HCT116 (cell line): Measurements from ENCODE around the gene MSLN. TPM values are rescaled to one million over a fixed set of nuclear protein-coding genes. Genes with fewer than 3 reads are reported as not detected.

ENCODE experiments used
- ATAC-seq: fragments of 200-7000 bp; cut with Tn5 transposase; 2 replicates; pipeline ENCODE4 v1.9.1; 2020; ENCODE audit warnings: mild to moderate bottlenecking, moderate library complexity
- BruUV-seq: library from RNA; stranded (reverse); fragments of 400-500 nt; replicated peaks from 2 replicates; lab custom pipeline; 2021; lab: Mats Ljungman, UMichigan
- CTCF ChIA-PET: fragments of 300-600 bp; sonication (Branson Sonifier 250); formaldehyde crosslinking; loops from one replicate; lab custom pipeline; 2021; ENCODE audit warnings: antibody characterized with exemption; lab: Charles Lee
- POLR2A ChIA-PET: fragments of 300-600, 350-600 bp; sonication (Branson Sonifier 250); formaldehyde crosslinking; loops from one replicate; lab custom pipeline; 2021; ENCODE audit warnings: antibody characterized with exemption; lab: Charles Lee
- RAD21 ChIA-PET, 2 experiments: fragments of 300-600 bp; sonication (Branson Sonifier 250); formaldehyde crosslinking; loops; one replicate each; lab custom pipeline; 2023; ENCODE audit warnings: low total read pairs in 2 of 2; ENCODE audit not compliant: uncharacterized antibody in 2 of 2, unreplicated experiment in 2 of 2, low non-redundant PET in 1 of 2; lab: Charles Lee
- DNase-seq: peaks from one replicate; pipeline ENCODE4 v3.0.0-alpha.2; 2010; ENCODE audit warnings: low read depth, low spot score
- H2AFZ ChIP-seq: fragments of 200-600 bp; shearing (Covaris generic), sonication (generic); 2 replicates; pipeline ENCODE4 v1.6.1; 2017; ENCODE audit warnings: low read depth, mixed run types, mixed read lengths, antibody characterized with exemption, low read length; ENCODE audit not compliant: poor library complexity, severe bottlenecking
- H3K27ac ChIP-seq: 2 replicates; pipeline ENCODE4 v1.5.1; 2012; ENCODE audit warnings: low read depth, low read length
- H3K27me3 ChIP-seq: fragments of 200-600 bp; sonication (generic); 2 replicates; pipeline ENCODE4 v1.6.1; 2016; ENCODE audit warnings: mixed run types, low read length, mixed read lengths; ENCODE audit not compliant: insufficient read depth
- H3K36me3 ChIP-seq, 2 experiments: fragments of 200-500 bp in 1 of 2; fragments of 200-600 bp in 1 of 2; sonication (Bioruptor generic) in 1 of 2; sonication (generic) in 1 of 2; 2 replicates each; pipeline versions ENCODE4 v1.5.1 to v1.6.1; 2014 to 2016; ENCODE audit warnings: low read length in 2 of 2, inconsistent platforms in 1 of 2, mixed read lengths in 1 of 2, mixed run types in 1 of 2; ENCODE audit not compliant: insufficient read depth in 2 of 2, control insufficient read depth in 1 of 2
- H3K4me1 ChIP-seq, 2 experiments: fragments of 200-600 bp in 1 of 2; sonication (generic) in 1 of 2; 2 replicates each; pipeline versions ENCODE4 v1.5.1 to v1.6.1; 2012 to 2017; ENCODE audit warnings: low read length in 2 of 2, inconsistent platforms in 1 of 2, mild to moderate bottlenecking in 1 of 2, mixed read lengths in 1 of 2, mixed run types in 1 of 2, moderate library complexity in 1 of 2; ENCODE audit not compliant: insufficient read depth in 2 of 2, control insufficient read depth in 1 of 2
- H3K4me2 ChIP-seq: fragments of 200-600 bp; sonication (generic); 2 replicates; pipeline ENCODE4 v1.6.1; 2017; ENCODE audit warnings: mixed run types, low read length, mixed read lengths
- H3K4me3 ChIP-seq, 2 experiments: fragments of 200-600 bp in 1 of 2; sonication (generic) in 1 of 2; replicated peaks in 1 of 2; 2 replicates each; pipeline ENCODE4 v1.5.1; 2011 to 2016; ENCODE audit warnings: low read length in 2 of 2, control low read depth in 1 of 2, low read depth in 1 of 2, mild to moderate bottlenecking in 1 of 2, mixed read lengths in 1 of 2, mixed run types in 1 of 2
- H3K79me2 ChIP-seq: fragments of 200-600 bp; sonication (generic); 2 replicates; pipeline ENCODE4 v1.6.1; 2017; ENCODE audit warnings: mild to moderate bottlenecking, mixed run types, low read length, moderate library complexity, mixed read lengths; ENCODE audit not compliant: insufficient read depth
- H3K9ac ChIP-seq: fragments of 200-600 bp; sonication (generic); 2 replicates; pipeline ENCODE4 v1.6.1; 2016; ENCODE audit warnings: low read length, mixed read lengths
- H3K9me2 ChIP-seq: fragments of 200-600 bp; sonication (generic), shearing (Covaris generic); 2 replicates; pipeline ENCODE4 v1.6.1; 2017; ENCODE audit warnings: mixed run types, mild to moderate bottlenecking, moderate library complexity; ENCODE audit not compliant: insufficient read depth
- H3K9me3 ChIP-seq, 2 experiments: fragments of 200-500 bp in 1 of 2; fragments of 200-600 bp in 1 of 2; sonication (Bioruptor generic) in 1 of 2; sonication (generic) in 1 of 2; 2 replicates each; pipeline ENCODE4 v1.6.1; 2014 to 2017; ENCODE audit warnings: low read length in 2 of 2, mixed read lengths in 2 of 2, inconsistent platforms in 1 of 2, low read depth in 1 of 2, mild to moderate bottlenecking in 1 of 2, mixed run types in 1 of 2, moderate library complexity in 1 of 2; ENCODE audit not compliant: control insufficient read depth in 1 of 2, insufficient read depth in 1 of 2
- H4K20me1 ChIP-seq: fragments of 200-600 bp; sonication (generic), shearing (Covaris generic); 2 replicates; pipeline ENCODE4 v1.6.1; 2017; ENCODE audit warnings: mixed run types, mild to moderate bottlenecking, moderate library complexity; ENCODE audit not compliant: insufficient read depth
- ATF3 ChIP-seq: IDR thresholded peaks from 2 replicates; pipeline ENCODE4 v1.6.1; 2012
- CEBPB ChIP-seq: IDR thresholded peaks from 2 replicates; pipeline ENCODE4 v1.6.1; 2012; ENCODE audit warnings: low read depth
- EGR1 ChIP-seq: IDR thresholded peaks from 2 replicates; pipeline ENCODE4 v1.6.1; 2012; ENCODE audit warnings: low read depth
- ELF1 ChIP-seq: IDR thresholded peaks from 2 replicates; pipeline ENCODE4 v1.6.1; 2012; ENCODE audit warnings: low read depth, borderline replicate concordance
- EZH2 ChIP-seq: fragments of 200-600 bp; sonication (generic); IDR thresholded peaks from 2 replicates; pipeline ENCODE4 v1.6.1; 2017; ENCODE audit warnings: antibody characterized with exemption, mixed run types
- EZH2phosphoT487 ChIP-seq: fragments of 200-600 bp; IDR thresholded peaks from 2 replicates; pipeline ENCODE4 v1.6.1; 2018; ENCODE audit warnings: antibody characterized with exemption, borderline replicate concordance
- FOSL1 ChIP-seq: IDR thresholded peaks from 2 replicates; pipeline ENCODE4 v1.6.1; 2012; ENCODE audit warnings: low read depth
- JUND ChIP-seq: IDR thresholded peaks from 2 replicates; pipeline ENCODE4 v1.6.1; 2012
- MAX ChIP-seq: IDR thresholded peaks from 2 replicates; pipeline ENCODE4 v1.6.1; 2012
- POLR2A ChIP-seq: IDR thresholded peaks from 2 replicates; pipeline ENCODE4 v1.7.0; 2011; ENCODE audit warnings: borderline replicate concordance; ENCODE audit not compliant: insufficient read depth, insufficient read length; ENCODE audit errors: extremely low read depth
- POLR2AphosphoS5 ChIP-seq: IDR thresholded peaks from 2 replicates; pipeline ENCODE4 v1.6.1; 2011; ENCODE audit warnings: mild to moderate bottlenecking, low read depth, low read length, moderate library complexity
- REST ChIP-seq: IDR thresholded peaks from 2 replicates; pipeline ENCODE4 v1.6.1; 2012; ENCODE audit warnings: low read depth
- SIN3A ChIP-seq: IDR thresholded peaks from 2 replicates; pipeline ENCODE4 v1.6.1; 2012; ENCODE audit warnings: low read depth
- SRF ChIP-seq: IDR thresholded peaks from 2 replicates; pipeline ENCODE4 v1.6.1; 2012; ENCODE audit warnings: low read depth
- TCF7L2 ChIP-seq: IDR thresholded peaks from 2 replicates; pipeline ENCODE4 v1.7.0; 2011; ENCODE audit warnings: borderline replicate concordance, inconsistent platforms; ENCODE audit not compliant: insufficient read depth, insufficient read length; ENCODE audit errors: extremely low read depth
- YY1 ChIP-seq: IDR thresholded peaks from 2 replicates; pipeline ENCODE4 v1.6.1; 2011; ENCODE audit warnings: low read length, low read depth, moderate library complexity, mild to moderate bottlenecking; ENCODE audit not compliant: insufficient replicate concordance; ENCODE audit errors: extremely low read depth
- ZBTB33 ChIP-seq: IDR thresholded peaks from 2 replicates; pipeline ENCODE4 v1.6.1; 2011; ENCODE audit warnings: mild to moderate bottlenecking, low read length, moderate library complexity; ENCODE audit not compliant: insufficient replicate concordance; ENCODE audit errors: extremely low read depth
- ZFX ChIP-seq: fragments of 450-650 bp; IDR thresholded peaks from 2 replicates; pipeline ENCODE4 v1.6.1; 2017
- ZNF274 ChIP-seq: fragments of 200-500 bp; sonication (Bioruptor generic); IDR thresholded peaks from 2 replicates; pipeline ENCODE4 v1.6.1; 2014; ENCODE audit warnings: mild to moderate bottlenecking, low read depth, low read length, inconsistent platforms
- intact Hi-C: fragments of 100-400 bp; cut with micrococcal nuclease; formaldehyde crosslinking; loops from 2 replicates; pipeline ENCODE4 v1.10.0; 2022
- total RNA-seq: library from RNA; stranded (reverse); gene quantifications from one replicate; pipeline ENCODE4 v1.2.1, GENCODE V29; 2021; ENCODE audit not compliant: unreplicated experiment

The MSLN gene
- total RNA-seq, 1 experiment from 2014 or later: 40.9 TPM

- H3K4me2 ChIP-seq: peak overlapping the region; percentile 77
- H3K79me2 ChIP-seq: 0 out of 2 replicates have a peak, but pooled peaks cover under 1% of the 10 kb centered on the region
- no peaks in the 10 kb centered on the region for H3K9me2 ChIP-seq
- no peaks in the 10 kb centered on the region for H3K36me3 ChIP-seq
- RAD21 ChIA-PET: no interaction called here
- H3K27ac ChIP-seq: no peak overlapping the region; the same call in 1 of the 2 replicates
- peak overlapping the region in 1 of 2 experiments; percentile 46; a peak in 1 of 4 replicates for H3K4me3 ChIP-seq
- ATAC-seq: peak; percentile 4
- H3K9ac ChIP-seq: 0 out of 2 replicates have a peak overlapping the region, but pooled peaks have one; percentile 30
- CTCF ChIA-PET: interaction anchor here (0.6 kb wide), 1 partner anchor 108 kb away, joined by 5 read pairs; no protein-coding TSS in a partner anchor
- H3K4me1 ChIP-seq: peaks cover 13 to 36% of the 10 kb centered on the region in 2 experiments
- intact Hi-C loops: no loop called here
- no peak for DNase-seq
- no TSS peak for BruUV-seq
- no peak for TF ChIP-seq ATF3
- no peak for TF ChIP-seq ZBTB33
- TF ChIP-seq ZFX: no peak
- no peak for TF ChIP-seq EZH2
- TF ChIP-seq REST: no peak
- no peak for TF ChIP-seq EZH2phosphoT487
- TF ChIP-seq FOSL1: no peak
- TF ChIP-seq SRF: no peak
- TF ChIP-seq MAX: no peak
- no peak for TF ChIP-seq JUND
- no peak for TF ChIP-seq YY1
- TF ChIP-seq ELF1: no peak
- TF ChIP-seq TCF7L2: no peak
- TF ChIP-seq EGR1: no peak
- TF ChIP-seq ZNF274: no peak
- no peak for TF ChIP-seq POLR2AphosphoS5
- TF ChIP-seq POLR2A: no peak
- no peak for TF ChIP-seq CEBPB
- TF ChIP-seq SIN3A: no peak
- no peaks in the 10 kb centered on the region for H4K20me1 ChIP-seq
- H2AFZ ChIP-seq: no peak overlapping the region
- H3K9me3 ChIP-seq: no peaks in the 10 kb centered on the region
- POLR2A ChIA-PET: no interaction called here
- H3K27me3 ChIP-seq: no peaks in the 10 kb centered on the region
These were observed 40.4 kb downstream of the MSLN start for GRCh38 chr16:800834-801511.
